Sigmoid colon (tissue), 7 donors: ENCODE data around the gene ADAMTSL1. TPM values are rescaled to one million over a fixed set of nuclear protein-coding genes. Genes with fewer than 3 reads are reported as not detected.

ENCODE experiments used
- DNase-seq: peaks from one replicate; pipeline ENCODE4 v3.0.0-alpha.2; 2019
- H3K27ac ChIP-seq, 4 donors: fragments of 200-600 bp; sonication (generic); one replicate each; pipeline ENCODE4 v1.5.1; 2016 to 2019; ENCODE audit warnings: mild to moderate bottlenecking in 1 of 4
- H3K27me3 ChIP-seq, 3 donors: fragments of 200-600 bp; sonication (generic); one replicate each; pipeline ENCODE4 v1.5.1; 2019; ENCODE audit warnings: mild to moderate bottlenecking in 1 of 3
- H3K36me3 ChIP-seq, 4 donors: fragments of 200-600 bp; sonication (generic); one replicate each; pipeline ENCODE4 v1.5.1; 2016 to 2019
- H3K4me1 ChIP-seq, 4 donors: fragments of 200-600 bp; sonication (generic); one replicate each; pipeline ENCODE4 v1.5.1; 2017 to 2019
- H3K4me3 ChIP-seq, 4 donors: fragments of 200-600 bp; sonication (generic); one replicate each; pipeline ENCODE4 v1.5.1; 2017 to 2019; ENCODE audit warnings: mild to moderate bottlenecking in 2 of 4, moderate library complexity in 1 of 4
- H3K9me3 ChIP-seq, 4 donors: fragments of 200-600 bp in 3 of 4; sonication (generic) in 3 of 4; one replicate each; pipeline versions ENCODE4 v1.5.1 to v1.6.1; 2013 to 2019
- CTCF ChIP-seq, 4 experiments: fragments of 450-650 bp in 3 of 4; fragments of 200-600 bp in 1 of 4; IDR thresholded peaks; one replicate each; pipeline ENCODE4 v1.5.1; 2016 to 2019; ENCODE audit warnings: antibody characterized with exemption in 4 of 4, mild to moderate bottlenecking in 3 of 4, moderate library complexity in 2 of 4
- EP300 ChIP-seq, 4 donors: sonication (generic); formaldehyde crosslinking; IDR thresholded peaks; one replicate each; pipeline ENCODE4 v1.6.1; 2017; ENCODE audit warnings: antibody characterized with exemption in 4 of 4
- POLR2A ChIP-seq, 2 donors: fragments of 450-650 bp; IDR thresholded peaks; one replicate each; pipeline ENCODE4 v1.6.1; 2016; ENCODE audit warnings: antibody characterized with exemption in 2 of 2, mild to moderate bottlenecking in 2 of 2, moderate library complexity in 2 of 2
- POLR2AphosphoS5 ChIP-seq, 4 donors: sonication (generic); formaldehyde crosslinking; IDR thresholded peaks; one replicate each; pipeline ENCODE4 v1.6.1; 2017; ENCODE audit warnings: antibody characterized with exemption in 4 of 4
- WGBS, 2 donors: extraction: QIAGEN DNeasy Blood & Tissue Kit; methylation state at CpG; one replicate each; pipeline ENCODE4 v1.1.7; 2013; 5-methylcytosine and 5-hydroxymethylcytosine counted together
- intact Hi-C: fragments of 100-400 bp; cut with DNase I; formaldehyde crosslinking; loops from one replicate; pipeline ENCODE4 v1.15.1; 2023
- polyA plus RNA-seq, 3 donors: library from polyadenylated mRNA; stranded (reverse); fragments of 200-250 nt; gene quantifications; one replicate each; pipeline ENCODE4 v1.2.3, GENCODE V29; 2013
- total RNA-seq, 4 donors: library from RNA; depleted of rRNA; stranded (reverse); fragments of >200 nt; gene quantifications; one replicate each; pipeline ENCODE4 v1.1.0, GENCODE V29; 2016
- donor health status: healthy with polysubstance abuse.
- donor health status: Bipolar disorder and iron deficiency.
- donor health status: healthy.

Gene ADAMTSL1
- total and polyA plus RNA-seq, 7 donors: 1.4 to 13.6 (median 6.5) TPM

- H3K36me3 ChIP-seq: no peaks in the 10 kb centered on the region
- H3K27ac ChIP-seq: no peak overlapping the region
- H3K27me3 ChIP-seq: no peaks in the 10 kb centered on the region
- no peaks in the 10 kb centered on the region for H3K9me3 ChIP-seq
- no peak for DNase-seq
- 94 to 95% methylated on average over 2 of the region's 2 CpGs for WGBS, 2 donors
- H3K4me3 ChIP-seq: no peak overlapping the region
- intact Hi-C loops: no loop called here
- H3K4me1 ChIP-seq: peaks cover 0 to 15% (median 12%) of the 10 kb centered on the region in 4 donors
- no peak for TF ChIP-seq EP300 (IDR thresholded peaks at IDR 0.05)
- no peak for TF ChIP-seq CTCF (IDR thresholded peaks at IDR 0.05)
- TF ChIP-seq POLR2AphosphoS5 (IDR thresholded peaks at IDR 0.05): no peak
- TF ChIP-seq POLR2A (IDR thresholded peaks at IDR 0.05): no peak
Measured at GRCh38 chr9:18614651-18615050, 140.7 kb downstream of the ADAMTSL1 start.

GRCh38 chr9:18616976-18617375, 143.0 kb downstream of the ADAMTSL1 start:
- no peaks in the 10 kb centered on the region for H3K9me3 ChIP-seq
- H3K27ac ChIP-seq: no peak overlapping the region
- peaks cover 0 to under 1% (median under 1%) of the 10 kb centered on the region in 4 donors for H3K4me1 ChIP-seq
- no peak for DNase-seq
- no peaks in the 10 kb centered on the region for H3K36me3 ChIP-seq
- TF ChIP-seq POLR2A (IDR thresholded peaks at IDR 0.05) (no peak), EP300 (IDR thresholded peaks at IDR 0.05) (no peak), CTCF (IDR thresholded peaks at IDR 0.05) (no peak), POLR2AphosphoS5 (IDR thresholded peaks at IDR 0.05) (no peak)
- no peaks in the 10 kb centered on the region for H3K27me3 ChIP-seq
- H3K4me3 ChIP-seq: no peak overlapping the region
- intact Hi-C loops: no loop called here

DNA sequence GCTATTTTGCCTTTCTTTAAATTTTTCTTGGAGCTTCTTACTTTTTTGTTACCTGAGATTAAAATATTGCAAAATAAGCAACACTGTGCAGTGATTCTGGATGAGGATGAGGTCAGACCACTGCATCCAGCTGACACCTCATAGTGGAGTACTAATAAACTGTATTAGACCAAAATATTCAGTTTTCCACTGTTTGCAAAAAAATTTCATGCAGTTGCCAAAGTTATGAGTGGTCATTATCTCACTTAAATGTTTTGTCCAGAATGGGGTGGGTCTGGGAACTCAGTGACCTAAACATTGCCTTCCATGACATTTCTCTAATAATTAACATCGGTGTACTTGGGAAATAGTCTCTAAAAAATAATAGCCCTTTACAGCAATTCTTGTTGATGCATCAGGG, 143.8 kb downstream of the ADAMTSL1 start:
- WGBS, 2 donors: 85 to 88% methylated on average over 1 of the region's 1 CpG
- intact Hi-C loops: no loop called here
- Histone ChIP-seq H3K9me3 (no peaks in the 10 kb centered on the region), H3K4me3 (no peak overlapping the region), H3K27me3 (no peaks in the 10 kb centered on the region), H3K36me3 (no peaks in the 10 kb centered on the region), H3K4me1 (no peaks in the 10 kb centered on the region), H3K27ac (no peak overlapping the region)
- TF ChIP-seq POLR2A (IDR thresholded peaks at IDR 0.05): no peak
- no peak for TF ChIP-seq EP300 (IDR thresholded peaks at IDR 0.05)
- TF ChIP-seq POLR2AphosphoS5 (IDR thresholded peaks at IDR 0.05): no peak
- no peak for TF ChIP-seq CTCF (IDR thresholded peaks at IDR 0.05)
- no peak for DNase-seq

- TF ChIP-seq POLR2AphosphoS5 (IDR thresholded peaks at IDR 0.05): no peak
- TF ChIP-seq CTCF (IDR thresholded peaks at IDR 0.05): no peak
- TF ChIP-seq POLR2A (IDR thresholded peaks at IDR 0.05): no peak
- TF ChIP-seq EP300 (IDR thresholded peaks at IDR 0.05): no peak
- no peaks in the 10 kb centered on the region for H3K4me1 ChIP-seq
- intact Hi-C loops: no loop called here
- H3K27ac ChIP-seq: no peak overlapping the region
- H3K27me3 ChIP-seq: no peaks in the 10 kb centered on the region
- H3K4me3 ChIP-seq: no peak overlapping the region
- WGBS, 2 donors: 91 to 93% methylated on average over 2 of the region's 2 CpGs
- H3K9me3 ChIP-seq: no peaks in the 10 kb centered on the region
- no peak for DNase-seq
- no peaks in the 10 kb centered on the region for H3K36me3 ChIP-seq
Measured at GRCh38 chr9:18618862-18619261, 144.9 kb downstream of the ADAMTSL1 start.

DNA sequence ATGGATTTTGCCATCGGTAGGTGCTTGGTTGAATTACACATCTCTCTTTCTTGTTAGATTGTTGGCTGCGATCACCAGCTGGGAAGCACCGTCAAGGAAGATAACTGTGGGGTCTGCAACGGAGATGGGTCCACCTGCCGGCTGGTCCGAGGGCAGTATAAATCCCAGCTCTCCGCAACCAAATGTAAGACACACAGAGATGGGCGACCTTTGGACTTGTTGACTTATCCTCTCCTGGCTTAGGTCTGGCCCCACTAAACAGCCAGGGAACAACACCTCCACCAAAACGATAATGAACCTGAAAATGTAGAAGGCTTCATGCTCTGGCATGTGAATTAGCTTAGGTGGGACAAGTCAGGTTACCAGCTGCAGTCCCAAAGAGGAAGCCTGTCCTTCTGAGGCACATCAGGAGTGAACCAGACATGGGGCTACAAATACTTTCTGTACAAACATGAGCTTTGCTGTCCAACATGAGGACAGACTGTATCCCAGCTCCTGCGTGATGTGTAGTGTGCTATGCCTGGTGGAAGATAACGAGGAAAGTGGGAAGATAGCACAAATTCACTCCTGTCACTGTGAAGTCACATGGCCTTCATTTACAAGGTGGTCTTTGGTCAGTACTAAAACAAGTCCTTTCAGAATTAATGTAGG, 148.4 kb downstream of the ADAMTSL1 start:
- Histone ChIP-seq H3K27me3 (no peaks in the 10 kb centered on the region), H3K9me3 (no peaks in the 10 kb centered on the region), H3K36me3 (no peaks in the 10 kb centered on the region), H3K4me1 (no peaks in the 10 kb centered on the region), H3K4me3 (no peak overlapping the region), H3K27ac (no peak overlapping the region)
- intact Hi-C loops: no loop called here
- WGBS, 2 donors: 68 to 84% methylated on average over 11 of the region's 11 CpGs
- no peak for DNase-seq
- TF ChIP-seq POLR2A (IDR thresholded peaks at IDR 0.05) (no peak), CTCF (IDR thresholded peaks at IDR 0.05) (no peak), EP300 (IDR thresholded peaks at IDR 0.05) (no peak), POLR2AphosphoS5 (IDR thresholded peaks at IDR 0.05) (no peak)
